HEK293 (cell line): ENCODE data around the gene KANK2.
A peak's percentile ranks its signal among the peaks of the same experiment; 100 is the strongest.

Source experiments
- GLIS2 ChIP-seq: fragments of 450-650 bp; formaldehyde crosslinking; IDR thresholded peaks from 2 replicates; pipeline ENCODE4 v1.5.1; 2016; ENCODE audit warnings: missing biosample characterization, missing genetic modification characterization
- HOXD13 ChIP-seq: sonication (generic); formaldehyde crosslinking; IDR thresholded peaks from 2 replicates; pipeline ENCODE4 v1.8.0; 2022; ENCODE audit warnings: missing genetic modification reagents, borderline replicate concordance
- KLF16 ChIP-seq: fragments of 450-650 bp; formaldehyde crosslinking; IDR thresholded peaks from 2 replicates; pipeline ENCODE4 v1.5.1; 2017; ENCODE audit warnings: missing biosample characterization, missing genetic modification characterization
- ZBTB10 ChIP-seq: fragments of 450-650 bp; formaldehyde crosslinking; IDR thresholded peaks from 2 replicates; pipeline ENCODE4 v1.5.1; 2016; ENCODE audit warnings: missing biosample characterization, missing genetic modification characterization
- ZBTB11 ChIP-seq: fragments of 450-650 bp; formaldehyde crosslinking; conservative IDR thresholded peaks from 2 replicates; pipeline ENCODE4 v1.5.1; 2016; ENCODE audit warnings: low read depth, missing biosample characterization, missing genetic modification characterization
- ZBTB17 ChIP-seq: fragments of 450-650 bp; formaldehyde crosslinking; IDR thresholded peaks from 2 replicates; pipeline ENCODE4 v1.5.1; 2016; ENCODE audit warnings: missing biosample characterization, missing genetic modification characterization
- ZNF112 ChIP-seq: fragments of 450-650 bp; formaldehyde crosslinking; IDR thresholded peaks from 2 replicates; pipeline ENCODE4 v1.5.0; 2017; ENCODE audit warnings: missing biosample characterization, missing genetic modification characterization
- ZNF114 ChIP-seq: fragments of 450-650 bp; formaldehyde crosslinking; IDR thresholded peaks from 2 replicates; pipeline ENCODE4 v1.5.0; 2017; ENCODE audit warnings: missing biosample characterization, missing genetic modification characterization
- ZNF155 ChIP-seq: fragments of 450-650 bp; formaldehyde crosslinking; IDR thresholded peaks from 2 replicates; pipeline ENCODE4 v1.5.1; 2016; ENCODE audit warnings: missing biosample characterization, missing genetic modification characterization
- ZNF18 ChIP-seq: fragments of 450-650 bp; formaldehyde crosslinking; IDR thresholded peaks from 2 replicates; pipeline ENCODE4 v1.5.1; 2016; ENCODE audit warnings: missing biosample characterization, missing genetic modification characterization
- ZNF302 ChIP-seq: fragments of 450-650 bp; formaldehyde crosslinking; IDR thresholded peaks from 2 replicates; pipeline ENCODE4 v1.5.1; 2016; ENCODE audit warnings: missing biosample characterization, missing genetic modification characterization, low read depth
- ZNF514 ChIP-seq: fragments of 450-650 bp; formaldehyde crosslinking; IDR thresholded peaks from 2 replicates; pipeline ENCODE4 v1.5.1; 2016; ENCODE audit warnings: missing biosample characterization, missing genetic modification characterization
- ZNF560 ChIP-seq: fragments of 450-650 bp; formaldehyde crosslinking; IDR thresholded peaks from 2 replicates; pipeline ENCODE4 v1.5.1; 2017; ENCODE audit warnings: missing biosample characterization, missing genetic modification characterization, borderline replicate concordance
- ZNF571 ChIP-seq: fragments of 450-650 bp; formaldehyde crosslinking; IDR thresholded peaks from 2 replicates; pipeline ENCODE4 v1.5.0; 2017; ENCODE audit warnings: missing biosample characterization, missing genetic modification characterization
- ZNF610 ChIP-seq: fragments of 450-650 bp; formaldehyde crosslinking; IDR thresholded peaks from 2 replicates; pipeline ENCODE4 v1.5.1; 2016; ENCODE audit warnings: missing biosample characterization, missing genetic modification characterization, borderline replicate concordance
- ZNF623 ChIP-seq: fragments of 450-650 bp; formaldehyde crosslinking; IDR thresholded peaks from 2 replicates; pipeline ENCODE4 v1.5.1; 2016; ENCODE audit warnings: missing biosample characterization, missing genetic modification characterization
- ZNF626 ChIP-seq: fragments of 450-650 bp; sonication (Bioruptor Pico); formaldehyde crosslinking; IDR thresholded peaks from 2 replicates; pipeline ENCODE4 v1.5.1; 2018; ENCODE audit warnings: missing biosample characterization, missing genetic modification characterization, inconsistent platforms
- ZNF645 ChIP-seq: fragments of 450-650 bp; formaldehyde crosslinking; IDR thresholded peaks from 2 replicates; pipeline ENCODE4; 2016; ENCODE audit warnings: missing biosample characterization, missing genetic modification characterization
- ZNF776 ChIP-seq: fragments of 450-650 bp; formaldehyde crosslinking; IDR thresholded peaks from 2 replicates; pipeline ENCODE4 v1.5.0; 2017; ENCODE audit warnings: missing biosample characterization, missing genetic modification characterization, borderline replicate concordance
- ZNF843 ChIP-seq: fragments of 450-650 bp; formaldehyde crosslinking; IDR thresholded peaks from 2 replicates; pipeline ENCODE4 v1.5.1; 2016; ENCODE audit warnings: missing biosample characterization, missing genetic modification characterization
- ZSCAN16 ChIP-seq: fragments of 450-650 bp; formaldehyde crosslinking; IDR thresholded peaks from 2 replicates; pipeline ENCODE4 v1.5.1; 2016; ENCODE audit warnings: missing biosample characterization, missing genetic modification characterization
- ZSCAN30 ChIP-seq: fragments of 450-650 bp; IDR thresholded peaks from 2 replicates; pipeline ENCODE4 v1.5.1; 2018; ENCODE audit warnings: missing biosample characterization, mild to moderate bottlenecking, missing genetic modification characterization, moderate library complexity
- TF ChIP-seq, protein P1 (sequence below): fragments of 450-650 bp; formaldehyde crosslinking; IDR thresholded peaks from 2 replicates; pipeline ENCODE4 v1.5.1; 2016; ENCODE audit warnings: missing biosample characterization, missing genetic modification characterization, borderline replicate concordance
- TF ChIP-seq, protein P2 (sequence below): fragments of 450-650 bp; formaldehyde crosslinking; IDR thresholded peaks from 2 replicates; pipeline ENCODE4 v1.5.1; 2016; ENCODE audit warnings: missing biosample characterization, missing genetic modification characterization

Gene KANK2

GRCh38 chr19:11137542-11138384, 59.6 kb downstream of the KANK2 start (continued):
- TF ChIP-seq ZNF623 (no peak), GLIS2 (tag by site-specific recombination) (peak; percentile 82), ZBTB11 (peak; percentile 79), ZNF514 (tag by site-specific recombination) (no peak), ZBTB17 (tag by site-specific recombination) (peak; percentile 98), ZNF626 (tag by site-specific recombination) (no peak), ZNF18 (no peak), ZBTB10 (no peak), ZNF114 (tag by site-specific recombination) (no peak), ZSCAN30 (tag by site-specific recombination) (peak; percentile 85), ZNF776 (no peak), KLF16 (tag by site-specific recombination) (0 out of 2 replicates have a peak, but pooled peaks have one; percentile 48), ZNF112 (tag by site-specific recombination) (no peak), ZSCAN16 (tag by site-specific recombination) (no peak), ZNF610 (tag by site-specific recombination) (no peak), ZNF571 (no peak), ZNF645 (tag by site-specific recombination) (no peak), ZNF302 (tag by site-specific recombination) (no peak), ZNF843 (tag by site-specific recombination) (peak; percentile 48; the same call in 1 of the 2 replicates), HOXD13 (CRISPR knock-in tag) (no peak), ZNF560 (no peak), ZNF155 (tag by site-specific recombination) (no peak)
- TF ChIP-seq, protein P1, sequence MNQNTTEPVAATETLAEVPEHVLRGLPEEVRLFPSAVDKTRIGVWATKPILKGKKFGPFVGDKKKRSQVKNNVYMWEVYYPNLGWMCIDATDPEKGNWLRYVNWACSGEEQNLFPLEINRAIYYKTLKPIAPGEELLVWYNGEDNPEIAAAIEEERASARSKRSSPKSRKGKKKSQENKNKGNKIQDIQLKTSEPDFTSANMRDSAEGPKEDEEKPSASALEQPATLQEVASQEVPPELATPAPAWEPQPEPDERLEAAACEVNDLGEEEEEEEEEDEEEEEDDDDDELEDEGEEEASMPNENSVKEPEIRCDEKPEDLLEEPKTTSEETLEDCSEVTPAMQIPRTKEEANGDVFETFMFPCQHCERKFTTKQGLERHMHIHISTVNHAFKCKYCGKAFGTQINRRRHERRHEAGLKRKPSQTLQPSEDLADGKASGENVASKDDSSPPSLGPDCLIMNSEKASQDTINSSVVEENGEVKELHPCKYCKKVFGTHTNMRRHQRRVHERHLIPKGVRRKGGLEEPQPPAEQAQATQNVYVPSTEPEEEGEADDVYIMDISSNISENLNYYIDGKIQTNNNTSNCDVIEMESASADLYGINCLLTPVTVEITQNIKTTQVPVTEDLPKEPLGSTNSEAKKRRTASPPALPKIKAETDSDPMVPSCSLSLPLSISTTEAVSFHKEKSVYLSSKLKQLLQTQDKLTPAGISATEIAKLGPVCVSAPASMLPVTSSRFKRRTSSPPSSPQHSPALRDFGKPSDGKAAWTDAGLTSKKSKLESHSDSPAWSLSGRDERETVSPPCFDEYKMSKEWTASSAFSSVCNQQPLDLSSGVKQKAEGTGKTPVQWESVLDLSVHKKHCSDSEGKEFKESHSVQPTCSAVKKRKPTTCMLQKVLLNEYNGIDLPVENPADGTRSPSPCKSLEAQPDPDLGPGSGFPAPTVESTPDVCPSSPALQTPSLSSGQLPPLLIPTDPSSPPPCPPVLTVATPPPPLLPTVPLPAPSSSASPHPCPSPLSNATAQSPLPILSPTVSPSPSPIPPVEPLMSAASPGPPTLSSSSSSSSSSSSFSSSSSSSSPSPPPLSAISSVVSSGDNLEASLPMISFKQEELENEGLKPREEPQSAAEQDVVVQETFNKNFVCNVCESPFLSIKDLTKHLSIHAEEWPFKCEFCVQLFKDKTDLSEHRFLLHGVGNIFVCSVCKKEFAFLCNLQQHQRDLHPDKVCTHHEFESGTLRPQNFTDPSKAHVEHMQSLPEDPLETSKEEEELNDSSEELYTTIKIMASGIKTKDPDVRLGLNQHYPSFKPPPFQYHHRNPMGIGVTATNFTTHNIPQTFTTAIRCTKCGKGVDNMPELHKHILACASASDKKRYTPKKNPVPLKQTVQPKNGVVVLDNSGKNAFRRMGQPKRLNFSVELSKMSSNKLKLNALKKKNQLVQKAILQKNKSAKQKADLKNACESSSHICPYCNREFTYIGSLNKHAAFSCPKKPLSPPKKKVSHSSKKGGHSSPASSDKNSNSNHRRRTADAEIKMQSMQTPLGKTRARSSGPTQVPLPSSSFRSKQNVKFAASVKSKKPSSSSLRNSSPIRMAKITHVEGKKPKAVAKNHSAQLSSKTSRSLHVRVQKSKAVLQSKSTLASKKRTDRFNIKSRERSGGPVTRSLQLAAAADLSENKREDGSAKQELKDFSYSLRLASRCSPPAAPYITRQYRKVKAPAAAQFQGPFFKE (tag by site-specific recombination): no peak
- TF ChIP-seq, protein P2, sequence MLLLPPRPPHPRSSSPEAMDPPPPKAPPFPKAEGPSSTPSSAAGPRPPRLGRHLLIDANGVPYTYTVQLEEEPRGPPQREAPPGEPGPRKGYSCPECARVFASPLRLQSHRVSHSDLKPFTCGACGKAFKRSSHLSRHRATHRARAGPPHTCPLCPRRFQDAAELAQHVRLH (tag by site-specific recombination): no peak
